Lung (tissue), 12 donors: Measurements from ENCODE around the gene SHANK3. TPM values are rescaled to one million over a fixed set of nuclear protein-coding genes. Genes with fewer than 3 reads are reported as not detected.
A peak's percentile ranks its signal among the peaks of the same experiment; 100 is the strongest.

ENCODE experiments used
- ATAC-seq: fragments of 200-7000 bp; cut with Tn5 transposase; one replicate; pipeline ENCODE4 v1.9.1; 2020; ENCODE audit warnings: moderate number of reproducible peaks; ENCODE audit not compliant: insufficient read depth, low FRiP score
- DNase-seq, 3 donors: peaks; one replicate each; pipeline ENCODE4 v3.0.0-alpha.2; 2013 to 2017
- H3K27ac ChIP-seq, 2 donors: one replicate each; pipeline ENCODE4 v1.5.1; 2013; ENCODE audit warnings: mild to moderate bottlenecking in 2 of 2, moderate library complexity in 2 of 2, control low read depth in 1 of 2, inconsistent platforms in 1 of 2, low read depth in 1 of 2, low read length in 1 of 2
- H3K27me3 ChIP-seq, 3 donors: one replicate each; pipeline ENCODE4 v1.5.1; 2013; ENCODE audit warnings: low read length in 2 of 3; ENCODE audit not compliant: control insufficient read depth in 3 of 3, insufficient read depth in 3 of 3
- H3K36me3 ChIP-seq, 4 donors: one replicate each; pipeline ENCODE4 v1.5.1; 2013; ENCODE audit warnings: low read length in 4 of 4, mild to moderate bottlenecking in 1 of 4, moderate library complexity in 1 of 4; ENCODE audit not compliant: control insufficient read depth in 4 of 4, insufficient read depth in 4 of 4
- H3K4me1 ChIP-seq, 5 donors: one replicate each; pipeline ENCODE4 v1.5.1; 2013; ENCODE audit warnings: low read length in 5 of 5, mild to moderate bottlenecking in 2 of 5, moderate library complexity in 1 of 5; ENCODE audit not compliant: control insufficient read depth in 5 of 5, insufficient read depth in 5 of 5
- H3K4me3 ChIP-seq: one replicate; pipeline ENCODE4 v1.5.1; 2013; ENCODE audit warnings: mild to moderate bottlenecking, control low read depth, moderate library complexity
- H3K9ac ChIP-seq, 2 donors: one replicate each; pipeline ENCODE4 v1.5.1; 2013; ENCODE audit warnings: low read length in 2 of 2, control low read depth in 1 of 2; ENCODE audit not compliant: insufficient read depth in 1 of 2
- H3K9me3 ChIP-seq, 4 donors: one replicate each; pipeline ENCODE4 v1.5.1; 2013; ENCODE audit warnings: low read length in 3 of 4, mild to moderate bottlenecking in 1 of 4, moderate library complexity in 1 of 4; ENCODE audit not compliant: control insufficient read depth in 4 of 4, insufficient read depth in 3 of 4
- WGBS, 2 donors: extraction: QIAGEN DNeasy Blood & Tissue Kit; methylation state at CpG; one replicate each; pipeline ENCODE4 v1.1.7; 2013; 5-methylcytosine and 5-hydroxymethylcytosine counted together
- polyA plus RNA-seq, 2 donors: library from polyadenylated mRNA; stranded (reverse); fragments of 200-250 nt; gene quantifications; one replicate each; pipeline ENCODE4 v1.2.1, GENCODE V29; 2013
- total RNA-seq, 2 donors: library from RNA; depleted of rRNA in 1 of 2; stranded (reverse); fragments of >200 nt in 1 of 2; gene quantifications; one replicate each; pipeline ENCODE4 v1.2.1, GENCODE V29; 2014 to 2021
- TF ChIP-seq, protein P1 (sequence below): IDR thresholded peaks from 2 replicates; pipeline ENCODE4 v1.5.1; 2012; ENCODE audit warnings: mild to moderate bottlenecking; ENCODE audit errors: control extremely low read depth, extremely low read depth
- donor health status: control.
- donor health status: control.
- donor health status: Bipolar disorder and iron deficiency.
- donor health status: healthy.
- donor health status: DM: yes; HTN: yes; CAD: no.

SHANK3 gene
- total and polyA plus RNA-seq, 4 donors: 15.5 to 44.0 (median 22.8) TPM

DNA sequence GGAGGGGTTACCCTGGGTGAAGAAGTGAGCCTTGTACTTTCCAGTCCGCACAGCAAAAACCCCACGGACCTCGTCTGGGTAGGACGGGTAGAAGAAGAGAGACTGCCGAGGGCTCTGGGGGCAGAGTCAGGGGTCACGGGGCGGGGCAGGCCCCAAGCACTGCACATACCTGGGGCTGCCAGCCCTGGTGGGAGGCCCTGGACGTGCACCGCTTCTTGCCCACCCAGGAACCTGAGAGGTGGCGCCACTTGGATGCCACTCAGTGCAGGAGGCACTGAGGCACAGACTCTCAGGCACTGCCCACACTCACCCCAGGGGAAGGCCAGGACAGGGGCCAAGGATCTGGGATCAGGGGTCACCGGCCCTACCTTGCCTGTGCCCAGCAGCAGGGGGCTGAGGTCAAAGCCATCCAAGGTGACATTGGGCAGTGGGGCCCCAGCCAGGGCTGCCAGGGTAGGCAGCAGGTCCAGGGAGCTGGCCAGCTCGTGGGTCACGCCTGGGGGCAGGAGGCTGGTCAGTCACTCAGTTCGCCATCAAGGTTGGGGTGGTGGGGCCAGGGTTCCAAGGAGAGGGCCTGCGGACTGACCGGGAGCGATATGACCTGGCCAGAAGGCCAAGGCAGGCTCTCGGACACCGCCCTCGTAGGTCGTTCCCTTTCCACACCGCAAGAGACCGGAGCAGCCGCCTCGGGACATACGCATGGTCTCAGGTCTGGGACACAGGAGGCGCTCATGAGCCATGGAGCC is 46.9 kb upstream of the SHANK3 start:
- Histone ChIP-seq H3K27me3 (peaks cover 0 to 12% (median 5%) of the 10 kb centered on the region in 3 donors), H3K9me3 (no peaks in the 10 kb centered on the region), H3K36me3 (peaks cover 0 to 18% (median 0%) of the 10 kb centered on the region in 4 donors), H3K4me1 (peaks cover 0 to 20% (median 10%) of the 10 kb centered on the region in 5 donors), H3K9ac (no peak overlapping the region), H3K27ac (no peak overlapping the region), H3K4me3 (no peak overlapping the region)
- no peak for ATAC-seq
- TF ChIP-seq, protein P1, sequence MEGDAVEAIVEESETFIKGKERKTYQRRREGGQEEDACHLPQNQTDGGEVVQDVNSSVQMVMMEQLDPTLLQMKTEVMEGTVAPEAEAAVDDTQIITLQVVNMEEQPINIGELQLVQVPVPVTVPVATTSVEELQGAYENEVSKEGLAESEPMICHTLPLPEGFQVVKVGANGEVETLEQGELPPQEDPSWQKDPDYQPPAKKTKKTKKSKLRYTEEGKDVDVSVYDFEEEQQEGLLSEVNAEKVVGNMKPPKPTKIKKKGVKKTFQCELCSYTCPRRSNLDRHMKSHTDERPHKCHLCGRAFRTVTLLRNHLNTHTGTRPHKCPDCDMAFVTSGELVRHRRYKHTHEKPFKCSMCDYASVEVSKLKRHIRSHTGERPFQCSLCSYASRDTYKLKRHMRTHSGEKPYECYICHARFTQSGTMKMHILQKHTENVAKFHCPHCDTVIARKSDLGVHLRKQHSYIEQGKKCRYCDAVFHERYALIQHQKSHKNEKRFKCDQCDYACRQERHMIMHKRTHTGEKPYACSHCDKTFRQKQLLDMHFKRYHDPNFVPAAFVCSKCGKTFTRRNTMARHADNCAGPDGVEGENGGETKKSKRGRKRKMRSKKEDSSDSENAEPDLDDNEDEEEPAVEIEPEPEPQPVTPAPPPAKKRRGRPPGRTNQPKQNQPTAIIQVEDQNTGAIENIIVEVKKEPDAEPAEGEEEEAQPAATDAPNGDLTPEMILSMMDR: no peak
- DNase-seq: no peak
- WGBS, 2 donors: 94 to 95% methylated on average over 27 of the region's 27 CpGs

DNA sequence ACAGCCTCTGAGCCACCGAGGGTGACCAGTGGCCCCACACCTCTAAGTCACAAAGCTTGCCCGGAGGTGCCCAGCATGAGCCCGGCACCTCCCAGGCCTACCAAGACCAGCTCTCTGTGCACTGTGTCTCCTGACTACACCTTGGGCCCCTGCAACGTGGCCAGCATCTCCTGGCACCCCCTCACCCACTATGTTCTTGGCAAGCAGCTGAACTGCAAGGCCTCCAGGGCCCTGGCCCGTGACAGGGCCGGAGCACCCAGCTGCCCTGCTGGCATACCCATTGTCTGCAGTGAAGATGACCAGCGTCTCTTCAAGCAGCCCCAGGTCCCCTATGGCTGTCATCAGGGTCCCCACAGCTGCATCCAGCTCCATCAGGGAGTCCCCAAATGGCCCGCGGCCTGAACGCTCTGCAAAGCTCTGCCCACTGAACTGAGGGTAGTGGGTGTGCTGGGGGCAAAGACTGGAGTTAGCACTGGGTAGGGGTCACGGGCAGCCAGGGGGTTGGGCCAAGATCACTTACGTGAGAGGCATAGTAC is 46.2 kb upstream of the SHANK3 start:
- peaks cover 0 to 18% (median 7%) of the 10 kb centered on the region in 5 donors for H3K4me1 ChIP-seq
- 90 to 92% methylated on average over 12 of the region's 12 CpGs for WGBS, 2 donors
- DNase-seq: no peak
- no peak overlapping the region for H3K4me3 ChIP-seq
- TF ChIP-seq, protein P1: no peak
- peaks cover 0 to 5% (median 0%) of the 10 kb centered on the region in 3 donors for H3K27me3 ChIP-seq
- no peaks in the 10 kb centered on the region for H3K9me3 ChIP-seq
- H3K9ac ChIP-seq: no peak overlapping the region
- peaks cover 0 to 18% (median 0%) of the 10 kb centered on the region in 4 donors for H3K36me3 ChIP-seq
- no peak for ATAC-seq
- no peak overlapping the region for H3K27ac ChIP-seq

DNA sequence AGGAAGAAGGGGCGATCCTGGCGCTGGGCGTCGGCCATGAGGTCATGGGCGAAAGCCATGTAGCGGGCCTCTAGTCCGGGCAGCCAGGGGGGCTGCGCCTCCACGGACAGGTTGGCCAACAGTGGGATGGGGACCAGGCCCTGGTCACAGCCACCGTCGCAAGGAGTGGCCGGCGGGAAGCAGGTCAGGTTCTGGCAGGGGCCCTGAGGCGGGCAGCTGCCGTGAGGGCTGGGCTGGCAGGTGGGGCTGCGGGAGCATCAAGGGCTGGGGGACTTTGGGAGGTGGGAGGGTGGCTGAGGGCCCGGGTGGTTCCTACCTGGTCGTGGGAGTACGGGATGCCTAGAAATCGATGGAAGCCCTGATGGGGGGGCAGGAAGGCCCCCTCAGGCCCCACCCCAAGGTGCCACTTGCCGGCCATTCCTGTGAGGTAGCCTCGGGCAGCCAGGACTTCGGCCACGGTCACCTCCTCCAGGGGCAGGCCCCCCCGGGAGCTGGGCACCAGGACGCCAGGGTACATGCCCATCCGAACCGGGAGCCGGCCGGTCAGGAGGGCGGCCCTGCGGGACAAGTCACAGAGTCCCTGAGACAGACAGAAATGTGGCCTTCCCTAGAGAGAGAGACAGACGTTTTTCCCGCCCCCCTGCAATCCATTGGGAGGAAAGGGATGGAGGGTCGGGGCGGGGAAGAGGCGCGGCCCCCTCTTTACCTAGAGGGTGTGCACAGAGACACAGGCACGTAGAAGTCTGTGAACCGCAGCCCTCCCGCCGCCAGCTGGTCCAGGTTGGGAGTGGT is 45.6 kb upstream of the SHANK3 start:
- no peak for ATAC-seq
- Histone ChIP-seq H3K9me3 (no peaks in the 10 kb centered on the region), H3K27ac (peak overlapping the region; percentile 78 to 90), H3K27me3 (peaks cover 0 to under 1% (median 0%) of the 10 kb centered on the region in 3 donors), H3K36me3 (peaks cover 0 to 18% (median 0%) of the 10 kb centered on the region in 4 donors), H3K4me1 (peaks cover 0 to 16% (median 7%) of the 10 kb centered on the region in 5 donors), H3K9ac (no peak overlapping the region), H3K4me3 (peak overlapping the region; percentile 69)
- WGBS, 2 donors: 81 to 84% methylated on average over 41 to 42 of the region's 42 CpGs
- DNase-seq: no peak
- TF ChIP-seq, protein P1: no peak
